Pons (tissue), 1 donor: ENCODE data around the gene TTC31.

Experiments used
- DNase-seq: peaks from one replicate; pipeline ENCODE4 v3.0.0-alpha.2; 2016; ENCODE audit warnings: low spot score

The TTC31 gene

DNA sequence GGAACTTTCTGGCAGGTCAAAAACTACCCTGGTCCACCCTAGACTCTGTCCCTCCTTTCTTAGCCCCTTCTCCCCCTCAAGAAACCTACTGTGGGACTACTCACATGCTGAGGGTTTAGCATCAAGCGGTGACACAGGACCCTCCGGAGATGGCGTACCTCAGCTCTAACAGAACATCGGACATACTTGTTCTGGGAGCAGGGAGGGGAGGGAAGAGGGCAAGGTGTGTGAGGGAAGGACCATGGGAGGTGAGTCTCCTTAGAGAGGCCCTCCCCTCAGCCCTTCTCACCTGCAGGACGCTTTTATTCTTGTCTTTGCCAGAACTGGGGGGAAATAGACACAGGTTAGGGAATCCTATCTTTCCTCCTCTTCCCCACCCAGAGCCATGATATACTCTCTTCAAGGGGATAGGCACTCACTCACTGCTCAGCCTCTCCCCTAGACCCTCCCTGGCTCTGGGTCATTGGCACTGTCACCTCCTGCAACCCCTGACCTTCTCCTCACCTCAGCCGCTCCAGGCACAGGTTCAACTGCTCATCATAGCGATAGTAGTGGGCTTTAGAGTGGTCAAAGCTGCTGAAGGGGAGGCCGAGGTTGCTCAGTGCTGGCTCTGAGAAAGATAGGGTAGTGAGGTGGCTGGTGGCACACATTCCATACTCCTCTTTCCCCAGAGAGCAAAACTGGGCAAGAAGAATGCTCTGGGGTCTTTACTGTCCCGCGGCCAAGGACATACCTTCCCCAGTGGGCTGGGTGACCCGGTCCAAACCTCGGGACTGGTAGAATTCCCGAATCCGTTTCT lies 22.8 kb downstream of the TTC31 start:
- no peak for DNase-seq

DNA sequence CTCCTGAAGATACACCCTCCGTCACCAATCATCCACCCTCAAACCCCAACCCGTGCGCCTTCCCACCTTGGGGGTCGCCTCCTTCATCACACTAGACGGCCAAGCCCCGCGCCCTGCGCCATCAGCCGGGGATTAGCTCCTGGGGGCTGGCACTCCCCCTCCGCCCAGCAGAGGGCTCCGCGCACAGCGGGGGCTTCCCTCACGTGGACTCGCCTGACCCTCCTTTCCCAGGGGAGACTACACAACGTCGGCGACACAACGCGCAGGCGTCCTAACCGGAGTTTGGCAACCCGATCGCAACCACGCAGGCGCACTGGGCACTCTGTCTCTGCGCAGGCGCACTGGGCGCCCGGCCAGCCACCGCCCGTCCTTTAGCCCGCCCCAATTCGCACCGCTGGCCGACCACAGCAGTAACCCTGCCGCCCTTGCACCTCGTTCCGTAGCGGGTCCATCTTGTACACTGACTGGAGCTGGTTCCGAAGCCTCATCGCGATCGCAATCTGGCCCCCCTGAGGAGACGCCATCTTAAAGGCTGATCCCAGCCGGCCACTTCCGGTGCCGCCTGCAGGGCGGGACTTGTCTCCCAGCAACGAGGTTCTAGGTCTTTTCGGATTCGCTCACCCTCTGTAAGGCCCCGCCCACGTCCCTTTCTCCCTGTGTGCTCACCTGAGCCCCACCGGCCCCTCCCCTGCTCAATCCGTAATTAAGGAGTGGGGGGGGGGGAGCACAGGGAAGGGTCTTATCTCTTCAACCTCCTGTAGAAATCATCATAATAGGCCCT lies 24.5 kb downstream of the TTC31 start, which contains the start of gene PCGF1:
Gene PCGF1 (minus strand): TSS at position 551 of the 781 bp plus-strand sequence. CDS start 27 bp downstream, at position 524.
- peak; percentile 99 for DNase-seq

DNA sequence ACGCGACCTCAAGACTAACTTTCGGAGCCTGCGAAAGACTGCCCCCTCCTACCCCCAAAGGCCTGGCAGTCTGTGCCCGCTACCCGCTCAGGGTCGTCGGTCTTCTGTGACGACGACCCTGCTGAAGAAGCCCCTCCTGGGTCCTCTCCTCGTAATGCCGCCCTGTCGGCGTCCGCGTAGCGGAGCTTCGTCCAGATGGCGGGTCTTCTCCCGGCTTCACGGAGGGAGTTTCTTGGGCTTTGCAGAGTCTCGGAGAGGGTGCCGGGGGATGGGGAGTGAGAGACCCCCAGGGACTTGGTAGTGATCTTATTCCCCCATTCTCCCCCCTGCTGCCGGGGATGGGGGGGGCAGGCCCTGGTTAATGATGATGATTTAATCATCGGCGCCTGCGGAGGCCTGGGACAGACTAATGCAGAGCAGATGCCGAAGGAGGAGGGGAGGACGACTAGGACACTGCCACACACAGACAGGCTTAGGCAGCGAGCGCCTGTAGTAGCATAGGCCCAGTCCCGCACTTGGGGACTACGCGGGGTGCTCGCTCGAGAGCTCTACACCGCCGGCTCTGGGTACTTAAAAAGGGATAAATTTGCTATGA lies 25.1 kb downstream of the TTC31 start:
- DNase-seq, result peak; percentile 11

DNA sequence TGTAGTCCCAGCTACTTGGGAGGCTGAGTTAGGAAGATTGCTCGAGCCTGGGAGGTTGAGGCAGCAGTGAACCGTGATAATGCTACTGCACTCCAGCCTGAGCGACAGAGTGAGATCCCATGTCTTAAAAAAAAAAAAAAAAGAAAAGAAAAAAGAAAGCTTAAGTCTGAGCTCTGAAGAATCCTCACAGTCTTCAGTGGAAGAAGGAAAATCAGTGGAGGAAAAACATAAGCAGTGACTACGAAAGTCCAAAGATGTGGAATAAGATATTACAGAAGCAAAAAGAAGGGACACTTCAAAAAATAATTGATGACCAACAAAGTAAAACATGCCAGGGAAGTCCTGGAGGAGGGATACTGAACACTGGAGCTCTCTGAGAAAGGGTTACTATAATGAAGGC lies 27.4 kb downstream of the TTC31 start:
- DNase-seq, result no peak

DNA sequence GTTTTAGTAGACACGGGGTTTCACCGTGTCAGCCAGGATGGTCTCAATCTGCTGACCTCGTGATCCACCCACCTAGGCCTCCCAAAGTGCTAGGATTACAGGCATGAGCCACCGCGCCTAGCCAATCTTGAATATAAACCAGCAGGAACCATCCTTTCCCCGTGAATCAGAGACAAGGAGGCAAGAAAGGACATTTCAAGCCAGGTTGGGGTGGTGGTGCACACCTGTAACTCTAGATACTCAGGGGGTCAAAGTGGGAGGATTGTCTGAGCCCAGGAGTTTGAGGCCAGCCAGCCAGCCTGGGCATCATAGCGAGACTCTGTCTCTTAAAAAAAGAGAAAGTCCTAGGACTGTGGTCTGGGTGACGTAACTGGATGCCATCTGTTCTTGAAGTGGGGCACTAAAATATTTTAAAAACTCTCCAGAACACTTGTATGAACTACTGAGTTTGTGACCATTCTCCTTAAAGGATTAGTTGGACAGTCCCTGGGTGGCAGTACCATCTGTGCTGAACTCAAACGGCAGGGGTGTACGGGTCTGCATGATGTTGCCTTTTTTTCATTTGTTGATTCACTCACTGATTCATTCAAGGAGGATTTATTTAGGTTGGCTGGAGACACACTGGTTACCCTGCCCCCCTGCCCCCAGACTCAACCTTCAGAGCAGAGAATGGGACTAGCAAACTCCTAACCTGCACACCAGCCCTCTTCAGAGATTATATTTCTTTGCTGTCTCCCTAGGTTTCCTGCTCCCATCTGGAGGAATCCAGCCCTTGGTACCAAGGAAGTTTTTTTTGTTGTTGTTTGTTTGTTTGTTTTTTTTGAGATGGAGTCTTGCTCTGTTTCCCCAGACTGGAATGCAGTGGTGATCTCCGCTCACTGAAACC lies 28.5 kb downstream of the TTC31 start:
- no peak for DNase-seq

DNA sequence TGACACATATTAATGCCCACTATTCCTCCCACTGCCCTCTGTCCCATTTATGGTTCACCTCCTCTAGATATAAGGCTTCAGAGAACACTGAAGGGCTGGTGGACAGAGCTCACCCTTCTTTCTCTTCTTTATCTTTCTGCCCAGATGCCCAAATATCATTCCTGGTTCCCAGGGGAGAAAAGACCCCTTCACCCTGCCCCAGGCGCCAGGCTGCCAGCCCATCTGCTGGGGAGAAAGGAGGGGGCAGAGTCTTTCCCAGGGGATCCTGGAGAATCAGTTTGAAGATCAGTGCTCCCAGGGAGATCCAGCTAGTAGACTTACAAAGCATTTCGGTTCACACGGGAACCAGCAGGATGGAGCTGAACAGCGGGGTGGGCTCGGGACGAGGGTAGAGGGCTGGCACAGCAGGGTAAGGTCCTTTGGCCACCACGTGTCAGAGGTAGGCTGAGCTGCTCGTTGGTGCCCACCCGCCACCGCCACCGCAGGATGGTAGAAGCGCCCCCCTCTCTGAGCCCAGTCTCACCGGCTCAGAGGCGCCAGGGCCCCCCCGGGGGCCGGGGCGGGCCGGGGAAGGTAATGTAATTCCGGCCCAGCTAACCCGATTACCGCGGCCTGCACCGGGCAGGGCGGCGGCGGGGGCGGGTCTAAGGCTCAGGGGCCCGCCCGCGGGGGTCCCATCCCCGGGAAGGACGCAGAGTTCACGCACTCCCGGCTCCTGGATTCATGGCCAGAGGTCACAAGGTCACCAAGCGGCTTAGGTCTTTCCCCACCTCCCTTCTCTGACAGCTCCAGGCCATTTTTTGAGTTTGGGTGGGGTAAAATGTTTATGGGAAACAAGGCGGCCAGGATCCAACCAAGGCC lies 30.1 kb downstream of the TTC31 start:
- DNase-seq, result no peak

DNA sequence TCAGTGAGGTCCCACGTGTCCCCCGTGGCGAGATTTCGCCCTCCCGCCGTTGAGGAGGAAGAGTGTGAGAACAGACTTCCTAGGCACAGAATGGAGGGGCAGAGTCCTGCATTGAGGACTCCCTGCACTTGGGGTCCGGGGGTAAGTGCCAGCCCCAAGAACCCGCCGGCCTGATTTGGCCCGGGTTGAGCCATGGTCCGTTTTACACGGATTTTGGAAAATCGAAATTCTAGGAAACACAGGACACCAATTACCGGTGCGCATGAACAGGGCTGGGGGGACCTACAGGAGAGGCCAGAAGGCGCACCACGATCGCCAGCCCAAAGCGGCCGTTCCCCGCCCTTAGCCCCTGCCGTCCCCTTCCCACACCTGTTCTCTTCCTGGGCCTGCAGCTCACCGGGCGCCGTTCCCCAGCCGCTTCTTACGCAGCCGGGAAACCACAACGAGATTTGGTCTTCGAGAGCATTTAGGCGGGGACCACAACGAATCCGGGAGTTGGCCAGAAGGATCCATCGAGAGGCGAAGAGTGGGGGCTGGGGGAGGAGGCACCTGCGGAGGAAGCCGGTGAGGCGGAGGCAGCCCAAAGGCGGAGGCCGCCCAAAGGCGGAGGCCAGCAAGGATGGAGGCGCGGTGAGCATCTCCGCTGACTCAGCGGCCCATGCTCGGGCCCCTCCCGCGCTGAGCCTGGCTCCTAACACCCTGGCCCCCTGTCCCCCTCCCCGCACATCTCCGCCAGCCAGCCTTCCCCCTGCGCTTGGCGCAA lies 30.9 kb downstream of the TTC31 start:
- DNase-seq, result no peak

DNA sequence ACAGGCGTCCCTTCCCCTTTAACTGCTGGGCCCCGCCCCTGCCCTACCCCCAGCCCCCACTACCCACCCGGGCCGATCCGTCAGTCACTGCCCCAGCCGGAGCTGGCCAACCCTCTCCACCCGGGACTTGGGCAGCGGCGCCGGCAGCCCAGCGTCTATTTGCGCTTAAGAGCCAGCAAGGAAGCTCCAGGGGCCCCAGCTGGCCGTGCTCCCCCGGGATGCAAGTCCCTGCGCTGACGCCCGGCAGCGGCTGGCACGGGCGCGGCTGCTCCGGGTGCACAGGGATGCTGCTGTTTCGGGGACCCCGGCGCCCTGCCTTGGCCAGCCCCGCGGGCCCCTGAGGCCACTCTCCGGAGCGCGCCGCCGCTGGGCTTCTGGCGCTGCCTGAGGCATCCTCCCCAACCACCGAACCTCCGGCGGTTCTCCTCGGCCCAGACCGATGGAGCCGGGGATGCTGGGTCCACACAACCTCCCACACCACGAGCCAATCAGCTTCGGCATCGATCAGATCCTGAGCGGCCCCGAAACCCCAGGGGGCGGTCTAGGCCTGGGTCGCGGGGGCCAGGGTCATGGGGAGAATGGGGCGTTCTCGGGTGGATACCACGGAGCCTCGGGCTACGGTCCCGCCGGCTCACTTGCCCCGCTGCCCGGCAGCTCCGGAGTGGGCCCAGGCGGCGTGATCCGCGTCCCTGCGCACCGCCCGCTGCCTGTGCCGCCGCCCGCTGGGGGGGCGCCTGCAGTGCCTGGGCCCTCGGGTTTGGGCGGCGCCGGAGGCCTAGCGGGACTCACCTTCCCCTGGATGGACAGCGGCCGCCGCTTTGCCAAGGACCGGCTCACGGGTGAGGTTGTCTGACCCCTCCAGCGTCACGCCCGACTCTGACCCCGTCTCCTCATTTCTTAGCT lies 31.7 kb downstream of the TTC31 start, which contains the start of gene TLX2:
Gene TLX2 (plus strand): TSS at position 83 of the 903 bp plus-strand sequence. CDS start 357 bp downstream, at position 440.
- no peak for DNase-seq

DNA sequence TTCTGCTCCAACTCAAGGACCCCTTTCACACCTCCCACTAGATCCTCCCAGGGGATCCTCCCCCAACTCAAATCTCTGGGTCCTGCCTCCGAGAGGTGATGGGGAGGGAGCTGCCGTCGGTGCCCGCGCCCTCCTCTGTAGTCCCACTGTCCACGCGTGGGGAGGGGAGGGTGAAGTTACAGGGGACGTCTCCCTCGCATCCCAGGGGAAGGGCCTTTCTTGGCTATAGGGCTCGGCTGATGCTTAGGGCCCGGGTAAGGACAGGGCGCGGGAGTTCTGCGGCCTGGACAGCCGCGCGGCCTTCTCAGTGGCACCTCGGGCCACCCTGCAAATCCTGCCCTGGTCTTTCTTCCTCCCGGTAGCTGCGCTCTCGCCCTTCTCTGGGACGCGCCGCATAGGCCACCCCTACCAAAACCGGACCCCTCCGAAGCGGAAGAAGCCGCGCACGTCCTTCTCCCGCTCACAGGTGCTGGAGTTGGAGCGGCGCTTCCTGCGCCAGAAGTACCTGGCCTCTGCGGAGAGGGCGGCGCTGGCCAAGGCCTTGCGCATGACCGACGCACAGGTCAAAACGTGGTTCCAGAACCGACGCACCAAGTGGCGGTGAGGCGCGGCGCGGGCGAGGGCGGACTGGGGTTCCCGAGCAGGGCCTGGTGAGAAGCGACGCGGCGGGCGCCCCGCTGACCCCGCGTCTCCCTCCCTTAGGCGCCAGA lies 32.5 kb downstream of the TTC31 start:
- no peak for DNase-seq

DNA sequence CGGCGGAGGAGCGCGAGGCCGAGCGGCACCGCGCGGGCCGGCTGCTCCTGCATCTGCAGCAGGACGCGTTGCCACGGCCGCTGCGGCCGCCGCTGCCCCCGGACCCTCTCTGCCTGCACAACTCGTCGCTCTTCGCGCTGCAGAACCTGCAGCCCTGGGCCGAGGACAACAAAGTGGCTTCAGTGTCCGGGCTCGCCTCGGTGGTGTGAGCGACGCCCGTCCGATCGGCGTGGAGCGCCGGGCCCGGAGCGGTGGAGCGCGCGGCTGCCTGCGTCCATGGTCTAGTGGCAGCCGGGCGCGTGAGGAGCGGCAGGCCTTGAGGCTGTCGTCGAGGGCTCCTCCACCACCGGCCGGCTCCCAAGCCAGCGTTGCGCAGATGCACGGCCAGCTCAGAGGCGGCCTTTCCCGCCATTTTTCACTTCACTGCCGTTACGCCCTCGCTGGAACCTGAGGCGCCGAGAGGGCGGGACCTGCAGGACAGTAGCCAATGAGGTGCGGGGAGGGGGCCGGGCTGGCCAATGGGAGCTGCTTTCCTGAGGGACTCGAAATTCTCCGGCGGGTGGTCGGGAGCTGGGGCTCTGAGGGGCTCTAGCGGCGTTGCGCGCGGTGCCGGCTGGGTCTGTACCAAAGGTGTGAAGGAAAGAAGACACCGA lies 33.2 kb downstream of the TTC31 start:
- DNase-seq, result no peak

DNA sequence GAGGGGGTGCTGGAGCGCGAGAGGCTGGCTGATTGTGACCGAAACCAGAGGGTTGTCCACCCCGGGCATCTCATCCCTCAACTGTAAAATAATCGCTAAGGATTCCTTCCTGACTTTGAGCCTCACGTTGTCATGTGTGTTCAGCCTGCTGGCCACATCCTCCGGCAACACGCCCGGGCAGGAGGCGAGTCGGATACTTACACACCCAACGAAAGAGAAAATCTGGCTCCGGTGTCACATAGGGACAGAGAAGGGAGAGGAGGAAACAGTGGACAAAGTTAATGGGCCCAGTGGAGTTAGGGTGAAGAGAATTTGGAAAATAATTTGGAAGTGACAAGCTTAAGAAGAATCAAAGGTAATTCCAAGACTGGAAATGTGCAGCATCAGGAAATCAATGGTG lies 33.8 kb downstream of the TTC31 start:
- DNase-seq, result no peak

DNA sequence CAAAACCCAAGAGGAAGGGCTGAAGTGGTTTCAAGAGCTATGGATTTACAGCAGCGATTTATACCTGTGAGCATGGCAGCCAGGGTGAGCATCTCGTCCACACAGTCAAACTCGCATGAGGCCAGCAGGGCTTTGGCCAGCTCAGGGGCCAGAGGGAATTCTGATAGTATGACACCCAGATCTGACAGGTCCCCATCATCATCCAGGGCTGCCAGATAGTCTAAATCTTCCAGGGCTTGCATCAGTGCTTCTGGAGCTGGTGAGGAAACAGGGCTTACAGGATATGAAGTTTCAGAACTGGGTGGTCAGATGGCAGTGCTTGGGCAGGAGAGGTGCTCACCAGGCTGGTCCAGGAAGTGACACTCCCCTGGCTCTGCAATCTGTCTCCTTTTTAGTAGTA lies 39.6 kb downstream of the TTC31 start:
- no peak for DNase-seq

DNA sequence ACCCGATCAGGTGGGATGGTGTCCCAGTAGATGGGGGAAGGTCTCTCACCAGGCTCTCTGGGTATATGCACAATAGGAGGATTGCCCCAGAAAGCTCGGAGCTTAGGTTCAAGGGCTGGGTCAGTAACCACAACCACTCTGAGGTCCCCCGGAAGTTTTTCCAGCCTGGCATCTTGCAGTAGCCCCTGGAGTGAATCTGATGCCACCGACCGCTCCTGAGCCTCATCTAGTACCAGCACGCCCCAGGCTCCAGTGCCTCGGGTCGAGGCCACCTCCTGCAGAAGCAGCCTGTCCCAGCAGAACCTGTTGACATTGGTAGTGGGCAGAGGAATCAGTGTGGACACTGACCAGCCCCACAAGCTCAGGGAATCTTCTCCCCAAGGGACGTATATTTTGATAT lies 41.1 kb downstream of the TTC31 start:
- no peak for DNase-seq

DNA sequence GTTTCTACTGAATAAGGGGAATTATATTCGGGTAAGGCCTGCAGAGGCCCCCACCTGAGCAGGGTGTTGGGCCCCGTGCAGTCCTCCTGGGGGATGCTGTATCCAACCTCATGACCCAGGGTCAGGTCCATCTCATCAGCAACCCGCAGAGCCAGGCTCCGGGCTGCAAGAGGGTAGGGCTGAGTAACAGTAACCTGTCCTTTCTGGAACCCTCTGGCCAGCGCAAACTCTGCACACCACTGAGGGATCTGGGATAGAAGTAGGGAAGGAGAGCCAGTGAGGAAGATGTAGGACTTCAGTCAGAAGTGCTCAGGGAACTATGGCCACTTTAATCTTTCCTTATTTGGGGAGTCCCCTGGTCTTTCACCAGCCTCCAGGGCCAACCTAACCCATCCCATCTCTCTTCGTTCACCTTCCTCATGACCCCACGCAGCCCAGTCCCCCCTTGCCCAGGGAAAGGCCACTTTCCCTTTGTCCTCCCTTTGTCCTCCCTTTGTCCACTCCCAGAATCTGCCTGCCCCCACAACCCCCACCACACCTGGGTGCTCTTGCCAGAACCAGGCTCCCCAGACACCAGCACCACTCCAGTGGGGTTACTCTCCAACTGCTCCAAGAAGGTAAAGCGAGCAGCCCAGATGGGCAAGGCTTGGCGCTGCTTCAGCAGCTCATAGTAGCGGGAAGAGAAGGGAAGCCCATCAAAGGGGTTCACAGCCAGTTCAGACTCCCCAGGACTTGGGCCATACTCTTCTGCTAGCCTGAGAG lies 42.3 kb downstream of the TTC31 start:
- DNase-seq, result no peak

DNA sequence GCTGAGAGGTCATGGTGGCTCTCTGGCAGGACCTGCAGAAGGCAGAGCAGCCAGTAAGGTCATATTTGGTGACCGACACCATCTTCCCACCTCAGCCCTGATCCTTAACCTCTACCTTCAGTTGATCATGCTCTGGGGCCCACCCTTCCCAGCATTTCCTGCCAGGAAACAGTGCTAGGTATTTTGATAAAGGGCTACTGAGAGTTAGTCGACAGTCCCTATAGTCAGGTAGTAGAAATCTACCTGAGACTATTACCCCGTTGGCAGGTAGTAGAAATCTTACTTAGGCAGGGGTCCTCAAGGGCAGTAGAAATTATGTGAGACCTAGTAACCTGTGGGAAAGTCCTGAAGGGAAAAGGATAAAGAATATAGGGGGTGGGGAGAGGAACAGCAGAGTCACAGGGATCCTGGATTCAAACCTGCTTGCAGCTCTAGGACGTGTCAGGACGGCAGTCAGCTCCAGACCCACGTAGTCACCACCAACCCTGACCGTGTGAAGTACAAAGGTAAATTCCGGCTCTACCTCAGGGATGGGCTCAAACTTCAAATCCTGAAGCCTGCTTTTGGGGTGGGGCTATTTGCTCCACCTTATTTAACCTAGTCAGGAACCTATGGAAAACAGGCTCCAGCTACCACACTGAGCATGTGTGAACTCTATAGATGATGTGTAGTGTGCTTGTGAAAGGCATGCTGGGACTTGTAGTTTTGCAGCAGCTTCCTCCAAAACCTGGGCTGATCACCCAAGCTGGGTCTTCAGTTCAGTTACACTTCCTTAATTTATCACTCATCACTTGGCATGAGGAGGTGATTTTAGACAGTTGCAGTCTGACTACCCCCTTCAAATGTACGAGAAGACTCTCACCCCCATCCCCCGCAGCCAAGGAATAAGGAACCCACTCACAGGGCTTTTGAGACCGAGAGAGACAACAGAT lies 43.1 kb downstream of the TTC31 start, which contains the start of gene DQX1:
Gene DQX1 (minus strand): TSS at position 515 of the 932 bp plus-strand sequence. CDS start 502 bp downstream, at position 13.
- peak; percentile 39 for DNase-seq
